GM20431 (cell line): ENCODE measurements around the gene MCMBP.
"Not testable (repeated sequence)": the region's sequence is repeated elsewhere in the genome, so short reads cannot be mapped to it uniquely, and the experiment has no call there.

Source experiments
- in situ Hi-C: fragments of 300-500 bp; cut with MseI, MboI; formaldehyde crosslinking; loops from one replicate; pipeline ENCODE4 v1.15.0; 2020; ENCODE audit warnings: low sequenced_read_pairs; ENCODE audit not compliant: unreplicated experiment

Gene MCMBP

GRCh38 chr10:119872610-119872859 lies at the start of gene MCMBP:
Gene MCMBP (minus strand): TSS chr10:119872843. CDS start chr10:119872584, 259 bp downstream.
- in situ Hi-C loops: loop anchor here (25.0 kb wide), 1 partner anchor 185 kb away; no protein-coding TSS in a partner anchor

GRCh38 chr10:119919826-119920225 lies 47.2 kb upstream of the MCMBP start:
- in situ Hi-C loops: no loop called here

- in situ Hi-C loops: no loop called here
Observed at GRCh38 chr10:119919271-119919670, 46.6 kb upstream of the MCMBP start.

- in situ Hi-C loops: no loop called here
Observed at GRCh38 chr10:119917777-119918176, 45.1 kb upstream of the MCMBP start.

- in situ Hi-C loops: no loop called here
Observed at GRCh38 chr10:119910689-119911088, 38.0 kb upstream of the MCMBP start.

GRCh38 chr10:119908166-119908565 lies 35.5 kb upstream of the MCMBP start:
- in situ Hi-C loops: no loop called here

GRCh38 chr10:119907695-119908094 lies 35.1 kb upstream of the MCMBP start:
- in situ Hi-C loops: not testable (repeated sequence)

- in situ Hi-C loops: no loop called here
Observed at GRCh38 chr10:119903946-119904666, 31.5 kb upstream of the MCMBP start.

GRCh38 chr10:119898577-119898976 lies 25.9 kb upstream of the MCMBP start:
- in situ Hi-C loops: no loop called here

GRCh38 chr10:119896937-119897770 lies 24.5 kb upstream of the MCMBP start:
- in situ Hi-C loops: no loop called here

- in situ Hi-C loops: no loop called here
Observed at GRCh38 chr10:119896061-119896655, 23.5 kb upstream of the MCMBP start.

GRCh38 chr10:119893845-119894427 lies 21.3 kb upstream of the MCMBP start:
- in situ Hi-C loops: no loop called here

- in situ Hi-C loops: no loop called here
Observed at GRCh38 chr10:119893074-119893473, 20.4 kb upstream of the MCMBP start.

GRCh38 chr10:119892188-119893065 lies 19.8 kb upstream of the MCMBP start, which contains the start of gene SEC23IP:
Gene SEC23IP (plus strand): TSS chr10:119892730. CDS start chr10:119892783, 53 bp downstream.
- in situ Hi-C loops: no loop called here

GRCh38 chr10:119891849-119892187 lies 19.2 kb upstream of the MCMBP start:
- in situ Hi-C loops: not testable (repeated sequence)

GRCh38 chr10:119890307-119890706 lies 17.7 kb upstream of the MCMBP start:
- in situ Hi-C loops: not testable (repeated sequence)

GRCh38 chr10:119889201-119889600 lies 16.6 kb upstream of the MCMBP start:
- in situ Hi-C loops: not testable (repeated sequence)

- in situ Hi-C loops: not testable (repeated sequence)
Observed at GRCh38 chr10:119888715-119889114, 16.1 kb upstream of the MCMBP start.

- in situ Hi-C loops: not testable (repeated sequence)
Observed at GRCh38 chr10:119886070-119886469, 13.4 kb upstream of the MCMBP start.
